HepG2 (cell line): ENCODE measurements around the gene ARHGAP15. TPM values are rescaled to one million over a fixed set of nuclear protein-coding genes. Genes with fewer than 3 reads are reported as not detected.

Experiments used
- ATAC-seq: fragments of 200-7000 bp; cut with Tn5 transposase; 3 replicates; pipeline ENCODE4 v1.9.1; 2020; ENCODE audit warnings: mild to moderate bottlenecking, moderate library complexity
- BruUV-seq: library from RNA; stranded (reverse); fragments of 400-500 nt; replicated peaks from 2 replicates; lab custom pipeline; 2021; lab: Mats Ljungman, UMichigan
- CTCF ChIA-PET: fragments of 300-600 bp; formaldehyde crosslinking; extraction: SDS; loops from one replicate; lab custom pipeline; 2021; ENCODE audit warnings: low total read pairs, inconsistent platforms, low intra/inter-chr PET ratio; lab: Yijun Ruan, JAX
- POLR2A ChIA-PET: fragments of 350-600 bp; sonication (Branson Sonifier 250); formaldehyde crosslinking; loops from one replicate; lab custom pipeline; 2020; ENCODE audit warnings: antibody characterized with exemption, inconsistent platforms; lab: Yijun Ruan, JAX
- DNase-seq: peaks from one replicate; pipeline ENCODE4 v3.0.0-alpha.2; 2015; ENCODE audit warnings: low spot score
- FAIRE-seq: peaks from 3 replicates; lab custom pipeline; 2011; peaks lifted over from hg19 to GRCh38; lab: Jason Lieb, UNC
- H2AFZ ChIP-seq: one replicate; pipeline ENCODE4 v1.6.1; 2011; ENCODE audit warnings: low read length, inconsistent platforms
- H3K27ac ChIP-seq: fragments of 300-600 bp; 3 replicates; pipeline ENCODE4 v1.8.0; 2011; ENCODE audit warnings: mixed run types, mild to moderate bottlenecking, mixed read lengths, low read length, inconsistent platforms; ENCODE audit not compliant: insufficient read depth; ENCODE audit errors: extremely low read length
- H3K27me3 ChIP-seq, 2 experiments: fragments of 200-600 bp in 1 of 2; 2 replicates in 1 of 2; 3 replicates in 1 of 2; pipeline versions ENCODE4 v1.6.0 to v1.8.0; 2011; ENCODE audit warnings: low read length in 2 of 2, mild to moderate bottlenecking in 2 of 2, moderate library complexity in 2 of 2, inconsistent platforms in 1 of 2; ENCODE audit not compliant: insufficient read depth in 2 of 2, control insufficient read depth in 1 of 2
- H3K36me3 ChIP-seq, 2 experiments: fragments of 200-600 bp in 1 of 2; replicated peaks in 1 of 2; 2 replicates in 1 of 2; 3 replicates in 1 of 2; pipeline versions ENCODE4 v1.5.1 to v1.8.0; 2011; ENCODE audit warnings: low read length in 2 of 2, inconsistent platforms in 1 of 2; ENCODE audit not compliant: insufficient read depth in 2 of 2, control insufficient read depth in 1 of 2
- H3K4me1 ChIP-seq: 2 replicates; pipeline ENCODE4 v1.5.1; 2012; ENCODE audit warnings: low read length, inconsistent platforms; ENCODE audit not compliant: insufficient read depth
- H3K4me2 ChIP-seq: 2 replicates; pipeline ENCODE4 v1.6.0; 2011; ENCODE audit warnings: low read depth, low read length, inconsistent platforms
- H3K4me3 ChIP-seq, 3 experiments: fragments of 200-600 bp in 1 of 3; sonication (generic), shearing (Covaris generic) in 1 of 3; replicated peaks in 1 of 3; 2 replicates each; pipeline ENCODE4 v1.5.1; 2011 to 2016; ENCODE audit warnings: low read length in 3 of 3, inconsistent platforms in 2 of 3, low read depth in 2 of 3, mild to moderate bottlenecking in 2 of 3, control low read depth in 1 of 3, mixed read lengths in 1 of 3; ENCODE audit not compliant: insufficient read depth in 1 of 3
- H3K79me2 ChIP-seq: one replicate; pipeline ENCODE4 v1.6.1; 2011; ENCODE audit warnings: low read length, inconsistent platforms; ENCODE audit not compliant: insufficient read depth
- H3K9ac ChIP-seq: 2 replicates; pipeline ENCODE4 v1.6.0; 2011; ENCODE audit warnings: mild to moderate bottlenecking, low read depth, low read length, inconsistent platforms; ENCODE audit not compliant: insufficient read depth
- H3K9me3 ChIP-seq: 2 replicates; pipeline ENCODE4 v1.5.1; 2012; ENCODE audit warnings: mild to moderate bottlenecking, low read length
- H4K20me1 ChIP-seq: 2 replicates; pipeline ENCODE4 v1.6.0; 2011; ENCODE audit warnings: inconsistent platforms, mild to moderate bottlenecking, low read length, moderate library complexity; ENCODE audit not compliant: insufficient read depth
- ATF2 ChIP-seq: sonication (generic); formaldehyde crosslinking; IDR thresholded peaks from 2 replicates; pipeline ENCODE4 v1.4.0; 2020; ENCODE audit warnings: missing genetic modification reagents
- BORCS8-MEF2B ChIP-seq: sonication (generic); formaldehyde crosslinking; IDR thresholded peaks from 2 replicates; pipeline ENCODE4 v1.8.0; 2022; ENCODE audit warnings: mild to moderate bottlenecking, missing genetic modification reagents
- CBX1 ChIP-seq: IDR thresholded peaks from one replicate; pipeline ENCODE4 v1.6.1; 2016; ENCODE audit warnings: antibody characterized with exemption, low read depth
- CEBPB ChIP-seq: IDR thresholded peaks from 2 replicates; pipeline ENCODE4 v1.6.1; 2011; ENCODE audit warnings: low read depth, low read length, improper control_type of control experiment, borderline replicate concordance
- GATAD1 ChIP-seq: IDR thresholded peaks from 2 replicates; pipeline ENCODE4 v1.6.1; 2016; ENCODE audit warnings: missing genetic modification reagents, missing compliant biosample characterization
- RFX3 ChIP-seq: IDR thresholded peaks from 2 replicates; pipeline ENCODE4 v1.6.1; 2016; ENCODE audit warnings: missing biosample characterization, missing genetic modification reagents
- RORA ChIP-seq: sonication (generic); formaldehyde crosslinking; IDR thresholded peaks from 2 replicates; pipeline ENCODE4 v1.5.0; 2020; ENCODE audit warnings: mild to moderate bottlenecking, missing genetic modification reagents, moderate library complexity
- ZBTB42 ChIP-seq: sonication (generic); formaldehyde crosslinking; IDR thresholded peaks from 2 replicates; pipeline ENCODE4 v1.5.0; 2020; ENCODE audit warnings: mild to moderate bottlenecking, missing genetic modification reagents
- ZFP90 ChIP-seq: sonication (generic); formaldehyde crosslinking; IDR thresholded peaks from 2 replicates; pipeline ENCODE4 v1.8.0; 2022; ENCODE audit warnings: missing genetic modification reagents, mild to moderate bottlenecking, inconsistent platforms, borderline replicate concordance
- ZNF704 ChIP-seq: sonication (generic); formaldehyde crosslinking; IDR thresholded peaks from 2 replicates; pipeline ENCODE4 v1.8.1; 2023; ENCODE audit warnings: mild to moderate bottlenecking, inconsistent platforms, moderate library complexity, missing genetic modification reagents, borderline replicate concordance
- WGBS: methylation state at CpG from one replicate; pipeline ENCODE4 v1.1.6; 2017; ENCODE audit warnings: low lambda C conversion rate; 5-methylcytosine and 5-hydroxymethylcytosine counted together
- in situ Hi-C: cut with HindIII; loops from 2 replicates; pipeline ENCODE4 v1.10.0; 2017; ENCODE audit warnings: low pct_unique_long_range_greater_than_20kb; ENCODE audit not compliant: extremely low pct_ligation_motif_present
- intact Hi-C: fragments of 100-400 bp; cut with micrococcal nuclease; formaldehyde crosslinking; loops from one replicate; pipeline ENCODE4 v1.10.0; 2022; ENCODE audit not compliant: unreplicated experiment
- polyA plus RNA-seq, 8 experiments: library from polyadenylated mRNA; depleted of rRNA in 3 of 8; stranded (reverse) in 7 of 8; unstranded in 1 of 8; fragments of >200 nt; fragmentation: Illumina TruSeq in 4 of 8; extraction: Trizol in 4 of 8; gene quantifications; 2 replicates each; pipeline versions ENCODE4 v1.2.1 to v1.2.3, GENCODE V29; 2011 to 2016; ENCODE audit warnings: low read depth in 4 of 8, missing spikeins in 1 of 8, mixed read lengths in 1 of 8; ENCODE audit not compliant: insufficient read depth in 1 of 8
- total RNA-seq, 5 experiments: library from RNA; depleted of rRNA; stranded (reverse); fragments of >200 nt; fragmentation: Illumina TruSeq; extraction: Trizol; gene quantifications; 2 replicates each; pipeline ENCODE4 v1.2.3, GENCODE V29; 2016; ENCODE audit warnings: low read depth in 1 of 5

Gene ARHGAP15
- total and polyA plus RNA-seq, 2 of the 13 experiments (the other 11 are each of a cell fraction or from before 2014, with no cell fraction given), result 0.04 TPM; not detected in 1

DNA sequence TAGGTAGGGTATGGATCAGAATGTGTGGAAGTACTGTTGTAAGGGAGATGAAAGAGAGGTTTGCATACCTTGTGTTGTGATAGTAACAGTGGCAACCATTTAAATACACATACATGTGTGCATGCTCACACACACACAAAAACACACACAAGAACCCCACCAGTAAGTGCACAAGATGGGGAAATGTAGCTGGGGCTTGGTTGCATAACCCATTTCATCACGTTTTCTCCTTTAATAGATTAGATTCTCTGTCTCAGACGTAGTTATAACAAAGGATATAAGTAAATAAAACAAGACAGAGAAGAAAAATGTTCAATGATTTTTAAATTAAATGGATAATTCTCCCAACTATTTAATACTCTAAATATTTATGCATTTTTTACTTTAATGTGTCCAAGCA, 13.4 kb downstream of the ARHGAP15 start:
- intact Hi-C loops, result no loop called here
- ATAC-seq (no peak), FAIRE-seq (no peak), DNase-seq (no peak)
- H3K9ac ChIP-seq, result no peak overlapping the region
- in situ Hi-C loops, result no loop called here
- BruUV-seq, result no TSS peak
- H4K20me1 ChIP-seq, result no peaks in the 10 kb centered on the region
- no peaks in the 10 kb centered on the region for H3K36me3 ChIP-seq
- H3K4me1 ChIP-seq, result no peaks in the 10 kb centered on the region
- POLR2A ChIA-PET, result no interaction called here
- no peak overlapping the region for H3K4me3 ChIP-seq
- no peak overlapping the region for H2AFZ ChIP-seq
- CTCF ChIA-PET, result no interaction called here
- no peak overlapping the region for H3K4me2 ChIP-seq
- no peaks in the 10 kb centered on the region for H3K79me2 ChIP-seq
- WGBS, result 0% methylated on average over 2 of the region's 2 CpGs
- no peak overlapping the region for H3K27ac ChIP-seq
- H3K27me3 ChIP-seq, result no peaks in the 10 kb centered on the region
- H3K9me3 ChIP-seq, result no peaks in the 10 kb centered on the region
- TF ChIP-seq CBX1 (no peak), GATAD1 (CRISPR knock-in tag) (no peak), RORA (CRISPR knock-in tag) (no peak), ZNF704 (CRISPR knock-in tag) (no peak), ZBTB42 (CRISPR knock-in tag) (no peak)

DNA sequence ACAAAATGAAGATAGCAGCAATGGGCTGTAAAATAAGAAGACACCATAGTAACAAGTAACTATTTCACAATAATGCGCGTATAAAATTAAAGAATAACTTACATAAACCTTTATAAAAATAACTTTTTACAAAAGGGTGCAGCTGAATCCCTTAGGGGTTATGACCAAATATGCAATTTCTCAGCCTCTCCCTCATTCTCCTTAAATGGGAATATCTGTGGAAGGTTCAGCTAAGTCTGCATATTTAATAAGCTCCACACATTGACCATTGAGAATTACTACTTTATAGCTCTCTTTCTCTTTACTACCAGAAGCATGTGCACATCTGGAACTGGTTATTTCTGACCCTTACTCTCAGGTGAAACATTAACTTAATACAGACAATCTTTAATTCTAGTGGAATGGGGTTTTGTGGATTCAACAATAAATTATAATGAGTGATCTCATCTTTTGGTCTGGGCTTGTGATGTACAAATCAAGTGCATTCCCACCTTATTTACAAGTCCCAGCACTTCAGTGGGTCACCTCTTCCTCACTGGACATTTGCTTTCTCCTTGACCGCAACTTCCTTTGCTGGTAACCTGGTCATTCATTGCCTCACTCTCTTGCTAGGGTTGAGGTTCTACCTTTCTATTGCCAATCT, 15.7 kb downstream of the ARHGAP15 start:
- POLR2A ChIA-PET, result no interaction called here
- no peak overlapping the region for H3K4me3 ChIP-seq
- TF ChIP-seq ATF2 (CRISPR knock-in tag) (no peak), ZFP90 (CRISPR knock-in tag) (no peak), BORCS8-MEF2B (CRISPR knock-in tag) (no peak), RFX3 (CRISPR knock-in tag) (no peak), CEBPB (peak; percentile 13; the same call in 1 of the 2 replicates)
- H3K9ac ChIP-seq, result no peak overlapping the region
- FAIRE-seq (no peak), DNase-seq (no peak), ATAC-seq (no peak)
- no peak overlapping the region for H3K27ac ChIP-seq
- no peak overlapping the region for H3K4me2 ChIP-seq
- H2AFZ ChIP-seq, result no peak overlapping the region
- no peaks in the 10 kb centered on the region for H3K36me3 ChIP-seq
- CTCF ChIA-PET, result no interaction called here
- no peaks in the 10 kb centered on the region for H3K27me3 ChIP-seq
- BruUV-seq, result no TSS peak
- in situ Hi-C loops (no loop called here), intact Hi-C loops (no loop called here)
- H3K4me1 ChIP-seq, result no peaks in the 10 kb centered on the region
- no peaks in the 10 kb centered on the region for H3K79me2 ChIP-seq
- H4K20me1 ChIP-seq, result no peaks in the 10 kb centered on the region
- H3K9me3 ChIP-seq, result no peaks in the 10 kb centered on the region
- WGBS, result 65% methylated on average over 3 of the region's 3 CpGs
